KBM-7 (cell line): ENCODE measurements around the gene PLEKHH2.
A peak's percentile ranks its signal among the peaks of the same experiment; 100 is the strongest.
"Not testable (repeated sequence)": the region's sequence is repeated elsewhere in the genome, so short reads cannot be mapped to it uniquely, and the experiment has no call there.

Source experiments
- DNase-seq: peaks from one replicate; pipeline ENCODE4 v3.0.0-alpha.2; 2015
- in situ Hi-C: fragments of 300-500 bp; cut with MboI; formaldehyde crosslinking; loops from 2 replicates; pipeline ENCODE4 v1.14.3; 2020; ENCODE audit warnings: low sequenced_read_pairs, low pct_unique_long_range_greater_than_20kb, mixed read lengths

The PLEKHH2 gene

DNA sequence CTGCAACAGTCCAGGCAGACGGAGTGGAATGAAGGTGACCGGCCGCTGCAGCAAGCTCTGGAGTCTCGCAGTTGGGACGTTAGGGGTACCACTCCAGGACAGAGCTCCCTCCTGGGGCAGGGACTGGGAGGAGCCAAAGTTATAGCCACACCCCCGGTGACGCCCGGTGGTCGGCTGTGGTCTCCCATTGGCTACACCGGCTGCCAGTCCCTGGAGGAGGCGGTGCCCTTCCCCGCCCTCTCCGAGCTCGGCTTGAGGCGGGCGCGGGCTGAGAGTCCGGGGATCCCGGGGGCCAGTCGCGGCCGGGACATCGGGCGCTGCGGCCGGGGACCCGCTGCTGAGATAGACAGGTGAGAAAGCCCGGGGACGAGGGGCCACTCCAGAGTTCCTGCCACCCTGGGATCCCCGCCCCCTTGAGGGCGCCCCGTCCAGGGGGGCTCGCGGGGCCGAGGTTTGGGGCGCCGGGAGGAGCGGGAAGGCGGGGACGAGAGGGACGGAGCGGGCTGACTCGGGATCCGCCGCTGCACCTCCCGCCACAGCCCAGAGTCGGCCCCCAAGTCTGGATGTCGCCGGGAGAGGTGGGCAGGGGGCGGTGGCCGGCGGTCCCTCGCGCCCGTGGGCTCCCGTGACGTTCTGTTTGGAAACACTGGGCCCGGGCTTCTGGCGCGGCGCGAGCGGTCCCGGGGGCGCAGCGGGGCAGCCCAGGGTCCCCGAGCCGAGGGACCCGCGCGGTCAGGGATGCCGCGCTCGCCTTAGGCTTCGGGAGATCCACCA is at the start of gene PLEKHH2:
TSS of gene PLEKHH2 (plus strand) at position 231 of the 774 bp plus-strand sequence. CDS start 7,414 bp downstream, outside the sequence.
- DNase-seq: peak; percentile 92
- in situ Hi-C loops: no loop called here

DNA sequence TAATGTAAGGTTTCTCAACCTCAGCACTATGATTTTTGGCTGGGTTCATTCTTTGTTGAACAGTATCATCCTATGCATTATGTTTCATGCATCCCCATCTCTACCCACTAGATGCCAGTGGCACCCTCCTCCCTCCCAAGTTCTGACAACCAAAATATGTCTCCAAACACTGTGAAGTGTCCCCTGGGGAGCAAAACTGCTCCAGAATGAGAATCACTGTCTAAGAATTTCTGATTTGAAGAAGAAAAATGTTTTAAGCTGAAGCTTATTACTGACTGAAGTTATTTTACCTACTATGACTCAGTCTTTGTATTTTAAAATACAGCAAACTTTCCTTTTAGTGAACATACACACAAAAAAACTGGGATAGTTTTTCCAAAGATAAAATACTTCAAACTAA is 44.6 kb upstream of the PLEKHH2 start:
- in situ Hi-C loops: no loop called here
- no peak for DNase-seq

DNA sequence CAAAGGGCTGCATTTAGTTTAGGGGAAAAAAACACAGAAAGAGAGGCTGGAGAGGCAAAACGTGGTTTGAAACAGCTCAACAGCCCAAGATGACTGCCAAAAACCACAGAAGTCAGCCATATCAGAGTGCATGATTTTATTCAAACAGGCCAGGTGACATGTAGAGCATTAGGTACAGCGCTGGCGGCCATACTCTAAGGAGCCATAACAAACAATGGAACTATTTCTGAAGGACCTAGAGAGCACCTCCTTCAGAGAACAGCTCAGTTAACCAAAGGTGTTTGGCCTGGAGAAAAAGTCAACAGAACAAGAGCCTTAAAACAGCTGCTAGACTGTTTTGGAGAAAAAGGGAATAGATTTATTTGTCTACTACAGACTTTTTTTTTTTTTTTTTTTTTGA is 43.8 kb upstream of the PLEKHH2 start:
- in situ Hi-C loops: no loop called here

DNA sequence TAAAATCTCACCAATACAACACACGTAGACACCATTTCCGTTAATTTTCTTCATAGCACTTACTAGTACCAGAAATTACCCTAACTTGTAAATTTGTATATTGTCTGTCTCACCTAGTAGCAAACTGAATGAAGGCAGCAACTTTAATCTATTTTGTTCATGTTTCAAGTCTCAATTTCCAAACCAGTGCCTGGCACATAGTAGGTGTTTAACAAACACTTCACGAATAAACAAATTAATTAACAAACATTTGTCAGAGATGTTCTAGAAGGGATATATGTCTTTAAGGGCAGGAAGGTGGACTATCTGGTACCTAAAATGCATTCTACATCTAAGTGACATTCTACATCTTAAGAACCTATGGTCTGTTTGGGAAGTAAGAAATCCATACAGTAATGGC is 42.2 kb upstream of the PLEKHH2 start:
- DNase-seq: no peak
- in situ Hi-C loops: no loop called here

More for the DNA sequence above, 43.8 kb upstream of the PLEKHH2 start:
- no peak for DNase-seq

DNA sequence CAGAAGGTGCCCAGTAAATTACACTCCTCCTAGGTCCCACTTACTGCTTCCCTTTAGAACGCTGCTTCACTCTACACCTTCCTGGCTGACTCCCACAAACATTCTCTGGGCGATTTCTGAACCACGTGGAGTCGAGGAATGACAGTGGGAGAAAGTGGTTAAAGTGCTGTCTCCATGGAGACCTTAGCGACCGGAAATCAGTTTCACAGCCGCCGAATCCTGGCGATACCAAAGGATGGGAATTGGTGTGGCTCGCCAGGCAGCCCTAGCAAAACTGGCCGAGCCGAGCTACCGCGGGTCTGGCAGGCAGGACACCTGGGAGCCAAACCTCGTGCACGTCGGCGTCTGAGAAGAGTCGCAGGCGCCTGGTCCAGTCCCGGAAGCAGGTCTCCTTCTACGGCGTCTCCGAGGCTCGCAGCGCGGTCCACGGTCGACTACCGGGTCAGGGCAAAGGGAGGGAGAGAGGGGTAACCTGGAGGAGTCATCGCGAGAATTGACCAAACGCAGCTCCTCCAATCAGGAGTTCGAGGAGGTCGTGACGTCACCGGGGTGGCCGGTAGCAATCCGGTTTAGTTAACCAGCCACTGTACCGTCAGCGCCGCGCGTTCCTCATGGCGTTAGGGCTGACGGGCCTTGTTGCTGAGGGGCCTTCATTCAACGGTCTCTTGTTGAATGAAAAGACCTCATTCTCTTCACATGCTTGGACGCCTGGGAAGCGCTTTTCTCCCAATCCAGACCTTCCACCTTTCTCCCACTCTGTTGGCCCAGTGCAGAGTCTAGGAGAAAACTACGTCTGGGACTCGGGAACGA is 41.3 kb upstream of the PLEKHH2 start, which contains the start of gene THADA:
TSS of gene THADA (minus strand) at position 436 of the 810 bp plus-strand sequence. CDS start 3,646 bp downstream, outside the sequence.
- peak; percentile 98 for DNase-seq
- in situ Hi-C loops: no loop called here

DNA sequence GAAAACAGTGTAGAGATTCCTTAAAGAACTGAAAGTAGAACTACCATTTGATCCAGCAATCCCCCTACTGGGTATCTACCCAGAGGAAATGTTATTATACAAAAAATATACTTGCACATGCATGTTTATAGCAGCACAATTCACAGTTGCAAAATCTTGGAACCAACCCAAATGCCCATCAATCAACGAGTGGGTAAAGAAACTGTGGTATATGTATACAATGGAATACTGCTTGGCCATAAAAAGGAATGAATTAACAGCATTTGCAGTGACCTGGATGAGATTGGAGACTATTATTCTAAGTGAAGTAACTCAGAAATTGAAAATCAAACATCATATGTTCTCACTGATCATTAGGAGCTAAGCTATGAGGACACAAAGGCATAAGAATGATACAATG is 36.5 kb upstream of the PLEKHH2 start:
- in situ Hi-C loops: loop anchor here (25.0 kb wide), 1 partner anchor 287 kb away; no protein-coding TSS in a partner anchor
- DNase-seq: not testable (repeated sequence)

DNA sequence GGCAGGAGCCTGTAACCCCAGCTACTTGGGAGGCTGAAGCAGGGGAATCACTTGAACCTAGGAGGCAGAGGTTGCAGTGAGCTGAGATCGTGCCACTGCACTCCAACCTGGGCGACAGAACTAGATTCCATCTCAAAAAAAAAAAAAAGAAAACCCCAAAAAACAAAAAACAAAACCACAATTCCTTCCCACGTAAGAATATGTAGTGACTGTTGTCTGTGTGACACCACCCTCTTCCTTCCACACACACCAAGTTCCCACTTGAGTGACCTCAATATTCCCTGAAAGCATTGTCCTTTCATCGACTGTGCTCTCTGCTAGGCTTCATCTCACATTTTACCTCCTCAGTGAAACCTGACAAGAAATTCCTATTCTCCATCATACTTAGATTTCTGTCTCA is 32.4 kb upstream of the PLEKHH2 start:
- in situ Hi-C loops: loop anchor here (25.0 kb wide), 1 partner anchor 283 kb away; no protein-coding TSS in a partner anchor
- DNase-seq: no peak

DNA sequence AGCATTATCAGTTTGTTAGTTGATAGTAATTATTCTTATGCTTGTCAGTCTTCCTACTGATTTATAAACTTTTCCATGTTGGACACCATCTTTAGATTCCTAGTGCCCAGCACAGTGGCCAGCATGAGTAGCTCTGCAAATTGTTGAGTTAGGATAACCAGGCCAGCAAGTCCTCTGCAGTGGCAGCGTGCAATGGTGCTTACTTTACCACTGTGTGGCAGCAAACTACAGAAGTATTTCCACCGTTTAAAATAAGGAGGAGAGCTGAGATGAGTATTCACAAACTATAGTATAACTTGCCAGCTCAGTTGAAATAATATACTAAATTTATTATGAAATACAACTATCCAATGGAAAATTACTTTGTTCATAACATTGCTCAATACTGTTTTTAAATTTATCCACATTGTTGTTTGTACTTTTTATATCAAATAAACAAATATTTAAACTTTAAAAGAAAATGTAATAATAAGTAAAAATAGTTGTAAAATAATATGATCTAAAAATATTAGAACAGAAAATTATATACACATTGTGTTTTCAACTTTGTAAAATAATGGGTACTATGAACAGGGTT is 31.9 kb upstream of the PLEKHH2 start:
- in situ Hi-C loops: loop anchor here (25.0 kb wide), 1 partner anchor 282 kb away; no protein-coding TSS in a partner anchor
- DNase-seq: peak; percentile 43

DNA sequence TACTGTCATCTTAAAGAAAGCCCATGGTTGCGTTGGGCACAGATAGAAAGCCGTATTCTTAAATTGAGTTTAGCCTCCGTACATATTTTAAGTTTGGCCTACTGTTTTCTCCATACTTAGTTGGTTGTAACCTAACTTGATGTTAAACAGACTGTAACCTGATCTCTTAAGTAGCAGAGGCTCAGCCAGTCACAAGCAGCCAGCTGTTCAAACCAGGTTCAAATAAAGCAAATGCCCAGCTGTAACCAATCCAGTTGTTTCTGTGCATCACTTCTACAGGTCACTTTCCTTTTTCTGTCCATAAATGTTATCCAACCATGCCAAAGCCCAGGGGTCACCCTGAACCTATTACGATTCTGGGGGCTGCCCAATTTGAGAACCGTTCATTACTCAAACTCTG is 31.2 kb upstream of the PLEKHH2 start:
- DNase-seq: no peak
- in situ Hi-C loops: loop anchor here (25.0 kb wide), 1 partner anchor 281 kb away; no protein-coding TSS in a partner anchor

DNA sequence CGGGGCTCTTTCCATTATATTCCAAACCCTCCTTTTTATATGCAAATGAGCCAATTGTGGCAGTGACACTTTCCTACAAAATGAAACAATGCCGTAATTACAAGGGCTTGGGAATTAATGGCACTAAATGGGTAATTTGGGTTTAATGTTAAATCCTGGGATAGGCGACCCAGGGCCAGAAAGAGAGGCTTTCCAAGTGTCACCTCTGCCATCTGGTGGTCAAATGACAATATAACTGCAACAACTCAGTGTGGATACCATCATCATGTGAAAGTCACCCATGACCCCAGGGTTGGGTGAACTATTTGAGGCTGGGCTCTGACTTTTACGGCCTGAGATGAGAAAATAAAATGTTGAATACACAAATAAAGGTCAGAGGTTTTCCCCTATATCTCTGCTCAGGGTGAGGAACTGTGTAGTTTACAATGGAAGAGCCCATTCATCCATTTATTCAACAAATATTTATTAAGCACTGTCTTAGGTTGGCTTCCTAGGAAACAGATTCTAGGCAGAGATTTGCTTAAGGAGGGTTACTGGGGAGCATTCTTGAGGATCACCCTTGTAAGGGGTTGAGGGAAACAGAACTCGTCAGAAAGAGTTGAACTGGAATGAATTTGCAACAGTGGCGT is 27.7 kb upstream of the PLEKHH2 start:
- DNase-seq: peak; percentile 37
- in situ Hi-C loops: loop anchor here (25.0 kb wide), 1 partner anchor 278 kb away; no protein-coding TSS in a partner anchor

DNA sequence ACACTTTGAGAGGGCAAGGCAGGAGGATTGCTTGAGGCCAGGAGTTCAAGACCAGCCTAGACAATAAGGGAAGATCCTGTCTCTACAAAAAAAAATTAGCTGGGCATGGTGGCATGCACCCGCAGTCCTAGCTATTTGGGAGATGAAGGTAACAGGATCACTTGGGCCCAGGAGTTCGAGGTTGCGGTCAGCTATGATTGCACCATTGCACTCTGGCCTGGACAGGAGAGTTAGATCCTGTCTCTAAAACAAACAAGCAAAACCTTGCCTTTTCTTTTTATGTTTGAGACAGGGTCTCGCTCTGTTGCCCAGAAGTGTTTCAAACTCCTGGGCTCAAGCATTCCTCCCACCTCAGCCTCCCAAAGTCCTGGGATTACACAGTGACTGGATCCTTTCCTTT is 26.7 kb upstream of the PLEKHH2 start:
- in situ Hi-C loops: loop anchor here (25.0 kb wide), 1 partner anchor 277 kb away; no protein-coding TSS in a partner anchor
- no peak for DNase-seq

DNA sequence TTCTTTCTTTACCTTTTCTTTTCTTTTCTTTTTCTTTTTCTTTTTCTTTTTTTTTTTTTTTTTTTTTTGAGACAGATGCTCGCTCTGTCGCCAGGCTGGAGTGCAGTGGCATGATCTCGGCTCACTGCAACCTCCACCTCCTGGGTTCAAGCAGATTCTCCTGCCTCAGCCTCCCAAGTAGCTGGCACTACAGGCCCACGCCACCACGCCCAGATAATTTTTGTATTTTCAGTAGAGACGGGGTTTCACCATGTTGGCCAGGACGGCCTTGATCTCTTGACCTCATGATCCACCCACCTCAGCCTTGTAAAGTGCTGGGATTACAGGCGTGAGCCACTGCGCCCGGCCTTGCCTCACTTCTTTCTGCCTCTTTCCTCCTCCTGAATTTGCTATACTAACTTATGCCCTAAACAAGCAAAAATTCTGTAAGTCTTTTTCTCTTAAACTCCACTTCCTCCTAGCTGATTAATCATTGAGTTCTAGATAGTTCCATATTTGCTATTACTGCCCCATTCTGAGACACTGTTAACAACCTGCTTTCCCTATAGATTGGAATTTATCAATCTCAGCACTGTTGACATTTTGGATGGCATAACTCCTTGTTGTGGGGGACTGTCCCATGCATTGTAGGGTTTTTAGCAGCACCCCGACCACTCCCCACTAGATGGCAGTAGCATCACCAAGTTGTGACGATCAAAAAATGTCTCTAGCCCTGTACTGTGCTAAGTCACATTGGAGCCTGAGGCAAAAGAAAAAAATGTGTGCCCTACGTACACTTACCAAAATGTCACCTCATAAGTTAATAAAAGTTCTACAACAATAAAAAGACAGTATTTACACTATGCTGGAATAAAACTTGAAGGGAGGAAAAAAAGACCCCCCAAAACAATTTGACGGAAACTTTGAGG is 24.8 kb upstream of the PLEKHH2 start:
- in situ Hi-C loops: loop anchor here (25.0 kb wide), 1 partner anchor 275 kb away; no protein-coding TSS in a partner anchor
- DNase-seq: peak; percentile 86

DNA sequence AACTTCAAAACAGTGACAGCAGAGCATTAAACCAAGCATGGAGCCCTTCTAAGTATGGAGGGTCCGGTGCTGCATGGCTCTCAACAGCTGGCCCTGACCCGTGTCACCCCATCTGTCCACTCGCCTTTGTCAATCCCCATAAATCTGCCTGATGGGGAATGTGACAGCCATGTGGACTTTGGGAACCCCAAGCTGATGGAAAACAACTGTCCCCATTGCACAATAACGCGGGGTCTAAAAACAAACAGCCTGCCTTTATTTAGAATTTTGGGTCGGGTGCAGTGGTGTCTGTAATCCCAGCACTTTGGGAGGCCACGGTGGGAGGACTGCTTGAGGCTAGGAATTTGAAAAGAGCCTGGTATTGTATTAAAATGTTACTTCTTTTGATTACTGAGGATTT is 24.1 kb upstream of the PLEKHH2 start:
- in situ Hi-C loops: loop anchor here (25.0 kb wide), 1 partner anchor 274 kb away; no protein-coding TSS in a partner anchor
- no peak for DNase-seq

DNA sequence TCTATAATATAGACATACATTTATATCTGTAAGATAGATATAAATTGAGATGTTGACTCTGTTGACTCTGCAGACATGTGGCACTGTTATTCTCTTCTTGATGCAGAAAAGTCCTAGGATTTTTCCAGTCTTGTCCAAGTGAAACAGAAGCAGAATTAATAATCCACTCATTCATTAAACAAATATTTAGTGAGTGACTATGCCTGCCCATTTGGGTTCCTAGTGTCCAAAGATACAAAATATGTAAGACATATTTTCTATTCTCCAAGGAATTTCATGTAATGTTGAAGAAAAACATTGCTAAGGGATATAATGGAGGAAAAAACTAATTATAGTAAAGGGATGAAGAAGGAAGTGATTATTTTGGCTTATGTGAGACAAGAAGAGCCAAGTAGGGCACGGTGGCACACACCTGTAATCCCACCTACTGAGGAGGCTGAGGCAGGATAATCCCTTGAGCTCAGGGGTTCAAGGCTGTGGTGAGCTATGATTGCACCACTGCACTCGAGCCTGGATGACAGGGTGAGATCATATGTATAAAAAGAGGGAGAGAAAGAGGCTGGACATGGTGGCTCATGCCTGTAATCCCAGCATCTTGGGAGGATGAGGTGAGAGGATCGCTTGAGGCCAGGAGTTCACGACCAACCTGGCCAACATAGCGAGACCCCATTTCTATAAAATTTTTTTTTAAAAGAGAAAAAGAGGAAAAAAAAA is 19.9 kb upstream of the PLEKHH2 start:
- DNase-seq: no peak
- in situ Hi-C loops: loop anchor here (25.0 kb wide), 1 partner anchor 270 kb away; no protein-coding TSS in a partner anchor

DNA sequence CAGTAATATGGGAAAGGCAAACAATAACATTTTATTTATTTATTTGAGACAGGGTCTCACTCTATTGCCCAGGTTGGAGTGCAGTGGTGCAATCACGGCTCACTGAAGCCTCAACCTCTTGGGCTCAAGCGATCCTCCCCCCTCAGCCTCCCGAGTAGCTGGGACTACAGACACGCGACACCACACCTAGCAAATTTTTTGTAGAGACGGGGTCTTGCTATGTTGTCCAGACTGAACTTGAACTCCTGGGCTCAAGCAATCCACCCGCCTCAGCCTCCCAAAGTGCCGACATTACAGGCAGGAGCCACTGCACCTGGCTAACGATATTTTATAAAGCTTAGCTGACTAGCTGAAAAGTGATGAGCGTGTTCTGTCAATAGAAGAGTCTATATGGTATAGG is 17.5 kb upstream of the PLEKHH2 start:
- DNase-seq: no peak
- in situ Hi-C loops: loop anchor here (25.0 kb wide), 1 partner anchor 268 kb away; no protein-coding TSS in a partner anchor

DNA sequence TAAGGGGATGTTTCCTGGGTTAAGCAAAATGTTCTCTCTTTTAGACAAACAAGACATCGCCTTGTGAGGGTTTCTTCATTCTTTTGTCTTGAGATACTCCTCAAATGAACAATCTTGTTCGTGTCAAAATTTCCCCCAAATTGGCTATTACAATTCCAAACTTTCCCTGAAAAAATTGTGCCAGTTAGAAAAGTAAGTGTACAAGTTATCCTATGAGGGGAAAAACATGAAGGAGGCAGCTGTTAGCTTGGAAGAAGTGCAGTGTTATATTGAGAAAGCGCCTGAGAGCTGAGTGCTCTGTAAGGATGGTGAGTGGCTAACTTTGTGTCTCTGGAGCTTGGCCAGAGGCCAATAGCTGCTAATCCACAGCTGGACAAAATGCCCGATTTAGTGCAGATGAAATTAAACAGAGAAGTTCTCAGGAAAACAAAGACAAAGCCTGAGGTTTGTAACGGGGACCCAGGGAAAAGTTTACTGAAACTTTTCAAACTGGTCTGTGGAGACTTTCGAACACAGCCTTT is 14.1 kb upstream of the PLEKHH2 start:
- no peak for DNase-seq
- in situ Hi-C loops: loop anchor here (25.0 kb wide), 1 partner anchor 264 kb away; no protein-coding TSS in a partner anchor
